K562 (cell line): Measurements from ENCODE around the gene NUSAP1. TPM values are rescaled to one million over a fixed set of nuclear protein-coding genes. Genes with fewer than 3 reads are reported as not detected.

ENCODE experiments used
- ATF1 ChIP-seq, 2 experiments: fragments of 450-650 bp in 1 of 2; IDR thresholded peaks; 2 replicates each; pipeline ENCODE4 v1.6.1; 2016; ENCODE audit warnings: missing compliant biosample characterization in 1 of 2, missing genetic modification characterization in 1 of 2
- BRCA1 ChIP-seq, 2 experiments: fragments of 450-650 bp in 1 of 2; sonication (generic) in 1 of 2; formaldehyde crosslinking in 1 of 2; IDR thresholded peaks; 2 replicates each; pipeline versions ENCODE4 v1.5.0 to v1.6.1; 2017 to 2020; ENCODE audit warnings: mild to moderate bottlenecking in 1 of 2, missing genetic modification reagents in 1 of 2
- C11orf30 ChIP-seq: fragments of 450-650 bp; IDR thresholded peaks from 2 replicates; pipeline ENCODE4 v1.6.1; 2016; ENCODE audit warnings: low read depth, mild to moderate bottlenecking
- EGR1 ChIP-seq: fragments of 450-650 bp; conservative IDR thresholded peaks from 2 replicates; pipeline ENCODE4 v1.6.1; 2017; ENCODE audit warnings: mild to moderate bottlenecking
- EZH2 ChIP-seq: IDR thresholded peaks from 2 replicates; pipeline ENCODE4 v1.6.1; 2012; ENCODE audit warnings: low read depth, mild to moderate bottlenecking, inconsistent platforms, low read length, borderline replicate concordance
- FOSL1 ChIP-seq: fragments of 200-800 bp; sonication (Bioruptor generic); conservative IDR thresholded peaks from 2 replicates; pipeline ENCODE4 v1.6.1; 2016; ENCODE audit warnings: missing genetic modification characterization, missing compliant biosample characterization
- NCOR1 ChIP-seq: fragments of 450-650 bp; IDR thresholded peaks from 2 replicates; pipeline ENCODE4 v1.6.1; 2016; ENCODE audit warnings: mild to moderate bottlenecking, moderate library complexity
- NRF1 ChIP-seq, 2 experiments: fragments of 450-650 bp; IDR thresholded peaks in 1 of 2; conservative IDR thresholded peaks in 1 of 2; 2 replicates each; pipeline ENCODE4 v1.6.1; 2014; ENCODE audit warnings: mild to moderate bottlenecking in 2 of 2
- RB1 ChIP-seq: fragments of 450-650 bp; IDR thresholded peaks from 2 replicates; pipeline ENCODE4 v1.6.1; 2017; ENCODE audit warnings: low read depth, mild to moderate bottlenecking
- RBFOX2 ChIP-seq: fragments of 200-400 bp; formaldehyde crosslinking; IDR thresholded peaks from 2 replicates; pipeline ENCODE4 v1.6.1; 2017; ENCODE audit warnings: low read depth, mild to moderate bottlenecking, low read length, moderate library complexity
- RBM14 ChIP-seq: fragments of 200-400 bp; formaldehyde crosslinking; IDR thresholded peaks from 2 replicates; pipeline ENCODE4 v1.6.1; 2018; ENCODE audit warnings: low read depth, mild to moderate bottlenecking, low read length, moderate library complexity, borderline replicate concordance; ENCODE audit not compliant: insufficient read depth
- SOX6 ChIP-seq: fragments of 450-650 bp; IDR thresholded peaks from 2 replicates; pipeline ENCODE4 v1.6.1; 2014; ENCODE audit warnings: mild to moderate bottlenecking
- TAF1 ChIP-seq: IDR thresholded peaks from 2 replicates; pipeline ENCODE4 v1.6.1; 2011; ENCODE audit warnings: mild to moderate bottlenecking, low read length, moderate library complexity; ENCODE audit not compliant: insufficient read depth, control insufficient read depth, severe bottlenecking; ENCODE audit errors: extremely low read depth
- THRAP3 ChIP-seq: fragments of 450-650 bp; IDR thresholded peaks from 2 replicates; pipeline ENCODE4 v1.6.1; 2016; ENCODE audit warnings: mild to moderate bottlenecking, inconsistent platforms, borderline replicate concordance
- polyA plus RNA-seq, 8 experiments: library from polyadenylated mRNA; depleted of rRNA in 4 of 8; stranded (reverse) in 5 of 8; unstranded in 3 of 8; fragments of >200 nt; fragmentation: Nextera tagmentation in 2 of 8; fragmentation: Illumina TruSeq in 1 of 8; extraction: Ambion mirVana in 2 of 8; extraction: Trizol in 1 of 8; gene quantifications; 2 replicates each; pipeline versions ENCODE4 v1.2.1 to v1.2.3, GENCODE V29; 2011 to 2014; ENCODE audit warnings: inconsistent platforms in 1 of 8, missing spikeins in 1 of 8
- total RNA-seq, 7 experiments: library from RNA; depleted of rRNA in 6 of 7; stranded (reverse); fragments of >200 nt in 6 of 7; fragmentation: Illumina TruSeq in 2 of 7; extraction: Trizol in 2 of 7; gene quantifications; 2 replicates each; pipeline versions ENCODE4 v1.2.1 to v1.2.3, GENCODE V29; 2011 to 2021; ENCODE audit warnings: low replicate concordance in 1 of 7
- TF ChIP-seq, protein P1 (sequence below), 2 experiments: IDR thresholded peaks; 2 replicates each; pipeline ENCODE4 v1.6.1; 2011; ENCODE audit warnings: borderline replicate concordance in 1 of 2, control low read depth in 1 of 2, low read depth in 1 of 2, low read length in 1 of 2, mild to moderate bottlenecking in 1 of 2, mixed read lengths in 1 of 2, moderate library complexity in 1 of 2; ENCODE audit not compliant: insufficient read depth in 1 of 2, insufficient read length in 1 of 2, poor library complexity in 1 of 2, severe bottlenecking in 1 of 2; ENCODE audit errors: extremely low read depth in 1 of 2
- TF ChIP-seq, protein P2 (sequence below): fragments of 450-650 bp; IDR thresholded peaks from 2 replicates; pipeline ENCODE4 v1.6.1; 2016; ENCODE audit warnings: borderline replicate concordance
- TF ChIP-seq, protein P3 (sequence below): sonication (generic); formaldehyde crosslinking; IDR thresholded peaks from 2 replicates; pipeline ENCODE4 v1.9.0; 2022; ENCODE audit warnings: mild to moderate bottlenecking, missing genetic modification reagents
- TF ChIP-seq, protein P4 (sequence below): fragments of 450-650 bp; formaldehyde crosslinking; IDR thresholded peaks from 2 replicates; pipeline ENCODE4 v1.4.0; 2022; ENCODE audit warnings: mild to moderate bottlenecking, moderate library complexity
- TF ChIP-seq, protein P5 (sequence below), 2 experiments: IDR thresholded peaks; 2 replicates each; pipeline ENCODE4 v1.6.1; 2012; ENCODE audit warnings: improper control_type of control experiment in 2 of 2, low read depth in 2 of 2, low read length in 2 of 2, borderline replicate concordance in 1 of 2

The NUSAP1 gene
- total and polyA plus RNA-seq, 9 of the 15 experiments (the other 6 are each of a cell fraction or from before 2014, with no cell fraction given): 119 to 266 (median 227) TPM

DNA sequence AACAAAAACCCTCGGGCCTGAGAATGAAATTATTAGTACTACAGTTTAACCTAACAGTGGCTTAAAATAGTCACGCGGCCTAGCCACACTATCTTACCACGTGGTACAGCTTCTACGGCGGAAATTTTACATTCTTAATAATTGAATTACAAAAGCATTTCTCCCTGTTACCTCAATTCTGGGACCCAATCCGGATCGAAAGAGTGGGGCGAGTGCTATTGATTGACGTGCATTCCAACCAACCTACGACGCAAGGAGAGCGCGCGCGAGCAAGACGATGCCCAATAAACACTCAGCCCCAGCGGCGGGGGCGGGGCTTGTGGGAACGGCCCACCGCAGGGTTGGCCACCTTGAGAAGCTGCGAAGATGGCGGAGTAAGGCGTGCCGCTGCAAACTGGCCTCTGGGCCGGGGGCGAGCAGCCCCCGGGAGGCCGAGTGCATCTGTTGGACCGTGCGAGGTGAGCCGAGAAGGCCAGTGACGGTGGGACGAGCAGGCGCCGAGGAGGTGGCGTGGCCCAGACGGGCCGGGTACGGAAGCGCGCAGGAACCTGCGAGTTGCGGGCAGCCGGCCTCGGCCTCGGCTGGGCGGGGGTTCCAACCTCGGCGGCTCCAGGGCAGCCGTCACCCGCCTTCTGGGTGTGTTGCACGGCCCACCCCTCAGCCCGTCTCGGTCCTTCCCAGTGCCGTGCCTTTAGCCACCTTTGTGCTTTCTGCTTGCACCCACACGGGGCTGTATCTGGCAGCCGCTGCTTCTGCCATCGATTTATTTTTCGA is 48.8 kb upstream of the NUSAP1 start (continued):
- TF ChIP-seq ATF1 (CRISPR knock-in tag; IDR thresholded peaks at IDR 0.05) (no peak), ATF1 (tag; IDR thresholded peaks at IDR 0.05) (peak; percentile 97), NRF1 (conservative IDR thresholded peaks at IDR 0.05 in 1 of 2, IDR thresholded peaks at IDR 0.05 in 1 of 2) (peak; percentile 65 to 66), THRAP3 (no peak), EGR1 (peak; percentile 73), FOSL1 (tag) (peak; percentile 44; the same call in 1 of the 2 replicates), SOX6 (0 out of 2 replicates have a peak, but pooled peaks have one; percentile 7), RBM14 (0 out of 2 replicates have a peak, but pooled peaks have one; percentile 83), RB1 (peak; percentile 93), BRCA1 (IDR thresholded peaks at IDR 0.05) (no peak), BRCA1 (CRISPR knock-in tag; IDR thresholded peaks at IDR 0.05) (peak; percentile 82; the same call in 1 of the 2 replicates), EZH2 (no peak), NCOR1 (no peak), TAF1 (peak; percentile 97), RBFOX2 (peak; percentile 99), C11orf30 (peak; percentile 18; the same call in 1 of the 2 replicates)
- TF ChIP-seq, protein P1, sequence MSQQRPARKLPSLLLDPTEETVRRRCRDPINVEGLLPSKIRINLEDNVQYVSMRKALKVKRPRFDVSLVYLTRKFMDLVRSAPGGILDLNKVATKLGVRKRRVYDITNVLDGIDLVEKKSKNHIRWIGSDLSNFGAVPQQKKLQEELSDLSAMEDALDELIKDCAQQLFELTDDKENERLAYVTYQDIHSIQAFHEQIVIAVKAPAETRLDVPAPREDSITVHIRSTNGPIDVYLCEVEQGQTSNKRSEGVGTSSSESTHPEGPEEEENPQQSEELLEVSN (IDR thresholded peaks at IDR 0.05; ENCODE audit: borderline replicate concordance in 1 of 2, extremely low read depth in 1 of 2, insufficient read depth in 1 of 2, insufficient read length in 1 of 2, low read depth in 1 of 2, low read length in 1 of 2, poor library complexity in 1 of 2, severe bottlenecking in 1 of 2): peak in 1 of 2 experiments; percentile 46
- TF ChIP-seq, protein P2, sequence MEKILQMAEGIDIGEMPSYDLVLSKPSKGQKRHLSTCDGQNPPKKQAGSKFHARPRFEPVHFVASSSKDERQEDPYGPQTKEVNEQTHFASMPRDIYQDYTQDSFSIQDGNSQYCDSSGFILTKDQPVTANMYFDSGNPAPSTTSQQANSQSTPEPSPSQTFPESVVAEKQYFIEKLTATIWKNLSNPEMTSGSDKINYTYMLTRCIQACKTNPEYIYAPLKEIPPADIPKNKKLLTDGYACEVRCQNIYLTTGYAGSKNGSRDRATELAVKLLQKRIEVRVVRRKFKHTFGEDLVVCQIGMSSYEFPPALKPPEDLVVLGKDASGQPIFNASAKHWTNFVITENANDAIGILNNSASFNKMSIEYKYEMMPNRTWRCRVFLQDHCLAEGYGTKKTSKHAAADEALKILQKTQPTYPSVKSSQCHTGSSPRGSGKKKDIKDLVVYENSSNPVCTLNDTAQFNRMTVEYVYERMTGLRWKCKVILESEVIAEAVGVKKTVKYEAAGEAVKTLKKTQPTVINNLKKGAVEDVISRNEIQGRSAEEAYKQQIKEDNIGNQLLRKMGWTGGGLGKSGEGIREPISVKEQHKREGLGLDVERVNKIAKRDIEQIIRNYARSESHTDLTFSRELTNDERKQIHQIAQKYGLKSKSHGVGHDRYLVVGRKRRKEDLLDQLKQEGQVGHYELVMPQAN: peak; percentile 77; the same call in 1 of the 2 replicates
- TF ChIP-seq, protein P3, sequence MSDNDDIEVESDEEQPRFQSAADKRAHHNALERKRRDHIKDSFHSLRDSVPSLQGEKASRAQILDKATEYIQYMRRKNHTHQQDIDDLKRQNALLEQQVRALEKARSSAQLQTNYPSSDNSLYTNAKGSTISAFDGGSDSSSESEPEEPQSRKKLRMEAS (CRISPR knock-in tag): peak; percentile 77; the same call in 1 of the 2 replicates
- TF ChIP-seq, protein P4, sequence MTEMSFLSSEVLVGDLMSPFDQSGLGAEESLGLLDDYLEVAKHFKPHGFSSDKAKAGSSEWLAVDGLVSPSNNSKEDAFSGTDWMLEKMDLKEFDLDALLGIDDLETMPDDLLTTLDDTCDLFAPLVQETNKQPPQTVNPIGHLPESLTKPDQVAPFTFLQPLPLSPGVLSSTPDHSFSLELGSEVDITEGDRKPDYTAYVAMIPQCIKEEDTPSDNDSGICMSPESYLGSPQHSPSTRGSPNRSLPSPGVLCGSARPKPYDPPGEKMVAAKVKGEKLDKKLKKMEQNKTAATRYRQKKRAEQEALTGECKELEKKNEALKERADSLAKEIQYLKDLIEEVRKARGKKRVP (CRISPR knock-in tag): 0 out of 2 replicates have a peak, but pooled peaks have one; percentile 21
- TF ChIP-seq, protein P5, sequence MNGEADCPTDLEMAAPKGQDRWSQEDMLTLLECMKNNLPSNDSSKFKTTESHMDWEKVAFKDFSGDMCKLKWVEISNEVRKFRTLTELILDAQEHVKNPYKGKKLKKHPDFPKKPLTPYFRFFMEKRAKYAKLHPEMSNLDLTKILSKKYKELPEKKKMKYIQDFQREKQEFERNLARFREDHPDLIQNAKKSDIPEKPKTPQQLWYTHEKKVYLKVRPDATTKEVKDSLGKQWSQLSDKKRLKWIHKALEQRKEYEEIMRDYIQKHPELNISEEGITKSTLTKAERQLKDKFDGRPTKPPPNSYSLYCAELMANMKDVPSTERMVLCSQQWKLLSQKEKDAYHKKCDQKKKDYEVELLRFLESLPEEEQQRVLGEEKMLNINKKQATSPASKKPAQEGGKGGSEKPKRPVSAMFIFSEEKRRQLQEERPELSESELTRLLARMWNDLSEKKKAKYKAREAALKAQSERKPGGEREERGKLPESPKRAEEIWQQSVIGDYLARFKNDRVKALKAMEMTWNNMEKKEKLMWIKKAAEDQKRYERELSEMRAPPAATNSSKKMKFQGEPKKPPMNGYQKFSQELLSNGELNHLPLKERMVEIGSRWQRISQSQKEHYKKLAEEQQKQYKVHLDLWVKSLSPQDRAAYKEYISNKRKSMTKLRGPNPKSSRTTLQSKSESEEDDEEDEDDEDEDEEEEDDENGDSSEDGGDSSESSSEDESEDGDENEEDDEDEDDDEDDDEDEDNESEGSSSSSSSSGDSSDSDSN (IDR thresholded peaks at IDR 0.05; ENCODE audit: borderline replicate concordance in 1 of 2, low read depth in 2 of 2, low read length in 2 of 2): peak in 1 of 2 experiments; percentile 86; a peak in 2 of 4 replicates
